Measurements from ENCODE around the gene SCAPER.

Gene SCAPER

DNA sequence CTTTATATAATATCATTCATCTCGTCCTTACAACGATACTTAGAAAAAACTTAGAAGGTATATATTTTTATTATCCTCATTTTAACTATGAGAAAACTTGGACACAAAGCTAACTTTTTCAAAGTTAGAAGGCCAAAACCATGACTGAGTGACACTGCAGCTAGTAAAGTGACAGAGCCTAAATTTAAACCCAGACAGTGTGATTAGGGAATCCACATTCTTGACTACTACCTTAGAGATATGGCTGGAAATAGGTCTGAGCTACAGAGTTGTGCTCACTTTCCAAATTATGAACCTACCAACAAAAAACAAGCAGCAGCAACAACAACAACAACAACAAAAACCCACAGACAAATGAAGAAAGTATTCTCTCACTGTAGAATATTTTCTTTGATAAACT is 236.2 kb downstream of the SCAPER start:
- DNase-seq (ENCODE audit: low spot score), result no peak

DNA sequence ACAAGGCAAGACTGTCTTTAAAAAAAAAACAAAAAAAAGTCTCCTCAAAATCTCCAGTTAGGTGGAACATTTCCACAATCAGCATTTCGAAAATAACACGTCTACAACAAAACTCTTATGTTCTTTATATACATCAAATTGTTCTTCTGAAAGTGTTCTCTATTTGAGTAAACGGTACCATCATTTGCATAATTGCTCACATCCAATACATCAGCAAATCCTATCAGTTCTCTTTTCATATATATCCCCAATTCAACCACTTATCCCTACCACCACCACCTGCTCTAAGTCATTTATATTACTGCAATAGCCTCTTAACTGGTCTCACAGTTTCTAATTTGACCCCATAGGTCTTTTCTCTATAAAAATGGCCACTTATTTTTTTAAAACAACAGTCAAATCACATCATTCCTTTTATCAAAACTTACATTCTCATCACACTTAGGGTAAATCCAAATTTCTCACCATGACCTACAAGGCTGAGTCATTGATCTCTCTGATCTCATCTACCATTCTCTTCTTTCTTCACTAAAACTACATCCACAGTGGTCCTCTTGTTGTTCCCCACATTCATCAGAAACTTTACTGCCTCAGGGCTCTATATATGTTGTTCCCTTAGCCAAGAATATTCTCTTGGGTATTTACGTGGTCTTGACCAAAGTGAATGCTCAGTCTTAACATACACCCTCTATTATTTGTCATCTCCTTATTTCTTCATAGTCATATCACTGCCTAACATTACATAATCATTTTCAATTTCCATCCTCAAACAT is 237.0 kb downstream of the SCAPER start:
- DNase-seq (ENCODE audit: low spot score), result peak; percentile 39

DNA sequence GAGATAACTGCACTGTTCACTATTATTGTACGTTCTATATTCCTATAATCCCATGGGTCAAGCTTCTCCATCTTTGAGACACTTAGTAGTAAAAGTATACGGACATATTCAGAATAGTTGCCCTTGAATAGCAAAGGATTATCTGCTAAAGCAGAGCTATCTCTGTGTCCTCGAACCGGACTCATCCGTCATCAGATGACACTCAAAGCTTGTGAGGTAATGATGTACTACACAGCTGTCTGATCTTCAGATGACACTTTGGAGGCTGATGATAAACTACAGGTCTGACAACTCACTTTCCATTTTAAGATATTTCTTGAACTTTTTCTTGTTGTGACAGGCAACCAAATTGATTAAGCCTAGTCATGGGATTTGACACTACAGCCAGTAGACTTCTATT is 240.2 kb downstream of the SCAPER start:
- DNase-seq (ENCODE audit: low spot score), result no peak

DNA sequence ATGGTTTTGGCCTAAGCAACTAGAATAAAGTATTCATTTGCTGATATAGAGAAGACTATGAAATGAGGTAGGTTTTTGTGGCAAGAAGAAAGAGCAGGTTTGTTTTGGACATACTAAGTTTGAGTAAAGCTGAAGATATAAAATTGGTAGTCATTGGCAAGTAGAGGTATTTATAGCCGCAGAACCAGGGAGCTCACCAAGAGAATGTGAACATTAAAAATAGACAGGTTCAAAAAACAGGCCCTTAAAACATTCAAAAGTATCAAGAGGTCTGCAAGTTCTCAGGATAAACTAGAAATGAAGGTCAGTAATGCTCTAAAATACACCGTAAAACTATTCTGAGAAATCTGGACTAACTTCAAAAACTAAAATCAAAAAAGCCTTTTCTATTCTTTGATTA is 240.7 kb downstream of the SCAPER start:
- no peak for DNase-seq (ENCODE audit: low spot score)

DNA sequence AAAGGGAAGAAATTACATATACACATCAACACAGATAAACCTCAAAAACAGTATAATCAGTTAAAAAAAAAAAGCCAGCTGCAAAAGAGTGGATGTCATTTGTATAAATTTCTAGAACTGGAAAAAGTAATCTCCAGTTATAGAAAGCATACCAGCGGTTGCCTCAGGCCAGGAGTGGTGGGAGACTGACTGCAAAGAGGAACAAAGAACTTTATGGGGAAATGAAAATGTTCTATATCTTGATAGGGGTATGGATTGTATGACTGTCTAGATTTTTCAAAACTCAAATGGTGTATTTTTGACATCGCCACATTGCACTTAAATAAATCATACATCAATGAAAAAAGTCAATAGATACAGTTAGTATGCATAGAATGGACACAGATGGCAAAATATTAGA is 241.6 kb downstream of the SCAPER start:
- no peak for DNase-seq (ENCODE audit: low spot score)

DNA sequence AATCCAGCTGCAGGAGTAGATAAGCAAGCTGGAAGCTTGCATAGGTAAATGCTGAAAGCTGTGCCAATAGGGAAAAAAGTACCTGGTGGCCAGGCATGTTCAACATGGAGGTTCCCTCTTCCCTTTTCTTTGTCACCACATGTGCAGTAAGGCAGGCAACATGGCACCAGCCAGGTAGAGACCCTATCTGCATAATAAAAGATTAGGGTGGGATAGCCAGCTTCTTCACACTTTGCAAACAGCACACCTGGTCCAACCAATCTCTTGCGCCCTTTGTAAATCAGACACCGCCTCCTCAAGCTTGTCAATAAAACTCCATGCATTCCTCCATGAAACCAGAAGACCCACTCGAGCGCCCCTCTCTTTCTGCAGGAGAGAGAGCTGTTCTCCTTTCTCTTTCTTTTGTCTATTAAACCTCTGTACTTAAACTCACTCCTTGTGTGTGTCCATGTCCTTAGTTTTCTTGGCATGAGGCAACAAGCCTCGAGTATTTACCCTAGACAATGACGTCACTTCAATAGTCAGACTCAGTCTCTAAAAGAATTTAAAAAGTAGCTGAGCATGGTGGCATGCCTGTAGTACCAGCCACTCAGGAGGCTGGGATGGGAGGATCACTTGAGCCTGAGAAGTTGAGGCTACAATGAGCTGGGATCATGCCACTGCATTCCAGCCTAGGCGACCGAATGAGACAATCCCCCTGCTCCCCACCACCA is 256.3 kb downstream of the SCAPER start:
- no peak for DNase-seq (ENCODE audit: low spot score)

DNA sequence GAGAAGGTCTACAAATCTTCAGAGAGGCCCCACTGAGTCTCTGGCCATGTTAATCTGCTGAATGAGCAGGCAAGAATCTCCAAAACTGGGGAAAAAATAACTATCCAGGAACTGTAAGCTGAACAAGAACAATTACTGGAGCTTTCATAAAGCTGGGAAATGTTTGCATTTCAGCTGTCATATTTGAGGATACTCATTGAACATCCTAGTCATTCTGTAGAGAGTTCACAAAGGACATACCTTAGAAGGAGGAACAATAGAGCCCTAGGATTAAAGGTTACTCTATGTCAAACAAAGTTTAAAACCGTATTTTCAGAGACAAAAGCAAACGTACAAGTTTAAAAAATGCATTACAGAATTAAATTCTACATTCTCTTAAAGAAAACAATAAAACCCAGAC is 257.5 kb downstream of the SCAPER start:
- DNase-seq (ENCODE audit: low spot score), result no peak

DNA sequence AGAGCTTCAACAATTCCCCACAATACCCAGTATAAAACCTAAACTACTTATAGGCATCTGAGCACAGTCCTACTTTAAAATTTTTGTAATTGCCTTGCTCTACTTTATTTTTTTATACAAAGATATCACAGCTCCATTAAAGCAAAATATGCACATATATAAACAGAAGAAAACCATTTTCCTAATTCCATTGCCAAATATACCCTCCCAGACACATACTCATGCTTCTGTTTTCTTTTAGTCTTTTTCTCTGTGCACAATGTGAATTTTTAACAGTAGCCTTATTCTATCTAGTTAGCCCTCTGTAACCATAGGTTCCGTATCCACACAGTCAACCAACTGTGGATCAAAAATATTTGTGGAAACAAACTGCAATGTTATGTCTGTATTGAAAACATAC is 260.5 kb downstream of the SCAPER start:
- no peak for DNase-seq (ENCODE audit: low spot score)

DNA sequence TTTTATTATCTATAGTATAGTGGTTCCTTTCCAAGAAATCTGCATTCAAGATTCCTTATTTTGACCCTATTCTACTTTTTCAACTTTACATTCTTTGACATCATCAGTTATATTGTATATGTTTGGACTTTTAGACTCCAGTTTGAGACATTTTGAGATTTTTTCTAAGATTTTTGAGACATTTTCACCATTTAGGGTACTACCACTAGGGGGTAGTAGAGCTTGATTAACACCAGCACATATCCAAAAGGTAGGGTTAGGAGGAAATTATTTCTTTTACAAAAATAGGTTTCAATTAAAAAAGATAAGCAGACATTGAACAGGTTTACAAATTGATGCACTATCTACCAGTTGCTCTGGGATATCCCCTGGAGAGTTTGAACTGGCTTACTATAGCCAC is 262.5 kb downstream of the SCAPER start:
- no peak for DNase-seq (ENCODE audit: low spot score)

DNA sequence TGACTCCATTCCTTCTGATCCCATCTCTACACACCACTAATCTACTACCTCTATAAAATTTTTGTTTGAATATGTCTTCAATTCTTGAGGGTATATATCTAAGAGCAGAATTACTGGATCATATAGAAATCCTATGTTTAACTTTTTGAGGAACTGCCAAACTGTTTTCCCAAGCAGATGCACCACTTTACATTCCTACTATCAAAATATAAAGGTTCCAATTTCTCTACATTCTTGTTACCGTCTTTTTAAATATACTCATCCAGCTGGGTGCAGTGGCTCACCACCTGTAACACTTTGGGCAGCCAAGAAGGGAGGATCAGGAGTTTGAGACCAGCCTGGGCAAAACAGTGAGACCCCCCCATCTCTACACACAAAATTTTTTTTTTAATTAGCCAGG is 268.0 kb downstream of the SCAPER start:
- no peak for DNase-seq (ENCODE audit: low spot score)

DNA sequence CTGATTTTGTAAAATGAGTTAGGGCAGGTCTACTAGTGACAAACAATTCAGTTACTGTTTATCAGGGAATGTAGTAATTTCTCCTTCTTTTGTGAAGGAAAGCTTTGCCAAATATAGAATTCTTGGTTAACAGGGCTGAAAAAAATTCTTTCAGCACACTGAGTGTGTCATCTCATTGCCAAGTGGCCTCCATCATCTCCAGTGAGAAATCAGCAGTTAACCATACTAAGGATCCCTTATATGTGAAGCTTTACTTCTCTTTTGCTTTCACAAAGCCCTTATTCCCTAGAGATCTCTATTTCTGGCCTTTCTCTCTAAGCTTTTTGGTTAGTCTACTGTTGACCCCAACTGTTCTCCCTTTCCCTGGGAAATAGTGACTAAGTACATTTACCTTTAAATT is 269.1 kb downstream of the SCAPER start:
- DNase-seq (ENCODE audit: low spot score), result no peak

DNA sequence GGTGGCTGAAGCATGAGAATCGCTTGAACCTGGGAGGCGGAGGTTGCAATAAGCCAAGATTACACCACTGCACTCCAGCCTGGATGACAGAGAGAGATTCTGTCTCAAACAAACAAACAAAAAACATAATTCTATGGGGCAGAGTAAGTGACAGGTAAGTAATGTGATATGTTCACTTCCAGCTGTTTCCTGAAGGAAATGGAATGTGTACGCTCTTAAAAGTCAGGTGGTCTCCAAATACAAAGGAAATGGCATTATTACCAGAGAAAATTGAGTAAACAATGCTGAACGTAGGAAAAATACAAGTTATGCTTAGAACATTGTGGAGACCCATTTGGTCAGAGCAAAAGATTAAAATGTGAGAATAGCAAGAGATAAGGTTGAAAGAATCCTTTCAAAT is 278.5 kb downstream of the SCAPER start:
- no peak for DNase-seq (ENCODE audit: low spot score)

DNA sequence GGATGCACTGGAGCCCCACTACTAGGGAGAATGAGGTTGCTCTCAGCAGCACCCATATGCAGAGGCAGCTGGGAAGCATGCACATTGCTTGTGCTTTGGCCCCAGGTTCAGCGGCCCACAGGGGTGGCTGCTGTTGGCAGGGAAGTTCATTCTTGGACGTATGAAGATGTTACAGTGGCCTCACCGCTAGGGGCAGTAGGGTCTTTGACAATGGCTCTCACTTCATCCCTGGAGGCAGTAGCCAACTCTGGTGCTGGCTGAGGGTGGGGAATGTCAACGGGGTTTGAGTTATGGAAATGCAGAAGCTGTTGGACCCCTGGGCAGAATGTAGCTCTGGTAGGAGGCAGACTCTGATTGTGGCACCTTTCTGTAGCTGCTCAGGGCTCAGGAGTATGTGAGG is 279.9 kb downstream of the SCAPER start:
- no peak for DNase-seq (ENCODE audit: low spot score)

DNA sequence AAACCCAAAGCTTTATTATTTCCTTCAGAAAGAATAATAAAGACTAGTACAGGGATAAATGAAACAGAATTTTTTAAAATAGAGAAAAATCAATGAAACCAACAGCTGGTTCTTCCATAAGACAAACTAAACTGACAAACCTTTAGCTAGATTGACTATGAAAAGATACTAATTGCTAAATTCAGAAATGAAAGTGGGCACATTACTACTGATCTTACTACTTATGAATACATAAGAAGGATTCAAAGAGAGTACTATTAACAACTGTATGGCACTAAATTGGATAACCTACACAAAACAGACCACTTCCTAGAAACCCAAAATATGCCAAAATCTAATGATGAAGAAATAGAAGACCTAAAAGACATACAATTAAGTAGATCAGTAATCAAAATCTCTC is 290.4 kb downstream of the SCAPER start:
- no peak for DNase-seq (ENCODE audit: low spot score)

DNA sequence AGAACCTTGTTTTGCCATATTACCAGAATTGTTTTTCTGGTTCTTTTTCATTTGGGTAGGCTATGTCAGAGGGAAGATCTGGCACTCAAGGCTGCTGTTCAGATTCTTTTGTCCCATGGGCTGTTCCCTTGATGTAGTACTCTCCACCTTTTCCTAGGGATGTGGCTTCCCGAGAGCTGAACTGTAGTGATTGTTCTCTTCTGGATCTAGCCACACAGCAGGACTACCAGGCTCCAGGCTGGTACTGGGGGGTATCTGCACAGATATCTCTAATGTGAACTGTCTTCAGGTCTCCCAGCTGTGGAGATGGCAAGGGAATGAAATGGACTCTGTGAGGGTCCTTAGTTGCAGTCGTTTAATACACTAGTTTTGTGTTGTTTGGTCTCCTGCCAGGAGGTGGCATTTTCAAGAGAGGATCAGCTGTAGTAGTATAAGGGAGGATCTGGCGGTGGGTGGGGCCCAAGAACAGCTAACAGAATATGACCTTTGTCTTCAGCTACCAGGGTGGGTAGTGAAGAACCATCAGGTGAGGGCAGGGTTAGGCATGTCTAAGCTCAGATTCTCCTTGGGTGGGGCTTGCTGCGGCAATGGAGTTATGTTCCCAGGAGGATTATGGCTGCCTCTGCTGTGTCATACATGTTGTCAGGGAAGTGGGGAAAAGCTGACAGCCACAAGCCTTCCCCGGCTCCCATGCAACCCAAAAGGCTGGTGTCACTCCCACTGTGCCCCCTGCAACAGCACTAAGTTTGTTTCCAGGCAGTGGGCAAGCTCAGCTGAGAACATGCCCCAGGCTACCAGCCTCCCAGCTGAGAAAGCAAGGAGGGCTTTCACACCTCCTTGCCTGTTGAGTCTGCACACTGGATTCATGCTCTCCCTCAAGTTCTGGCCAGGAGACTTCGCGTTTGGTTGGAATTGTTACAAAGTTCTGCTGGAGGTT is 316.1 kb downstream of the SCAPER start:
- no peak for DNase-seq (ENCODE audit: low spot score)

DNA sequence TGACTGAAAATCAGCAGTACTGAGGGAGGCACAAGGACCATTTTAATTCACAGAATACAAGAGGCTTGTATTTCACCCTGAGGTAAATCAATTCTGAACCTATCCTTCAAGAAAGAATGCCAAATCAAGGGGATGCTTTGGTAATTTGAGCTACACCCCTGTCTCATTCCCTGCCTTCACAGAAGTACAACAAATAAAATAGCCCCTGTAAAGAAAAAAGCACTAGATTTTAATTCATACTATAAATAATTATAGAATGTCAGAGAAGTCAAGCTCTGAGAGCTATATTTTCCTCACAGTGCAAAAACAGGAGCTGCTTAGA is 319.6 kb downstream of the SCAPER start:
- no peak for DNase-seq (ENCODE audit: low spot score)

DNA sequence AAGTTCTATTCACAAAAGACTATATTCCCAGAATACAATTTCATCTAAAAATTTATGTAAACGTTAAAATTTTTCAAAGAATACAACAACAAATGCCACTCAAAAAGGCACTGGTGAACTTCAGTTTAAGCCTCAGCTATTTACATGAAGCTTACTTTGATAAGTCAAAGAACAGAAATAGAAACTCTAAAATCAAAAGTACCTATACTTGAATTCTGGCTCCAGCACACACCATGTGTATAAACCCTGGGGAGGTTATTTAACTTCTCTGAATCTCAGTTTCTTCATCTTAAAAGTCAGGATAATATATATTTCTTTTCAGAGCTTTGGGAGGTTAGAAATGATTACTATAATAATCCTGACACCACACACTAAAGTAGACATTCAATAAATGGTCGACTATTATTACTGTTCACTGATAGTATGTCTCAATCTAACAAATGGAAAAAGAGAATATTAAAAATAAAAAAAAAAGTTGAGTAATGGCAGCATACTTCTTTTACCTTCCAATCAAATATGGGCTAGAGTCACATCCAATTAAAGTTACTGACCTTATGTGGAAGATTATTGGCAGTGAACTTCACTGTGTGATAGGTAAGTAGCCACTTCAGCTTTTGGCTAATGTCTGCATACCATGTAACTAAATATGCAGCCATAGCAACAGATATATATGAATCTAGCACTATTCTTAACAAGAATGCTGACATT is 320.1 kb downstream of the SCAPER start:
- DNase-seq (ENCODE audit: low spot score), result no peak

DNA sequence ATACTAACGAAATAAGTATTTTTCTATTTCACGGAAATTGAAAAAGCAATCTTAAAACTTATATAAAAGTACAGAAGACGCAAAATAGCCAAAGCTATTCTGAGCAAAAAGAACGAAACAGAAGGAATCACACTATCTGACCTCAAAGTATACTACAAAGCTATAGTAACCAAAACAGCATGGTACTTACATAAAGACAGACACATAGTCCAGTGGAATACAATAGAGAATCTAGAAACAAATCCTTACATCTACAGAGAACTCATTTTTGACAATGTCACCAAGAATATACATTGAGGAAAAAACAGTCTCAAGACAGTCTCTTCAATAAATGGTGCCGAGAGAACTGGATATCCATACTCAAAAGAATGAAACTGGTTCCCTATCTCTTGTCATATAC is 322.6 kb downstream of the SCAPER start:
- DNase-seq (ENCODE audit: low spot score), result no peak

DNA sequence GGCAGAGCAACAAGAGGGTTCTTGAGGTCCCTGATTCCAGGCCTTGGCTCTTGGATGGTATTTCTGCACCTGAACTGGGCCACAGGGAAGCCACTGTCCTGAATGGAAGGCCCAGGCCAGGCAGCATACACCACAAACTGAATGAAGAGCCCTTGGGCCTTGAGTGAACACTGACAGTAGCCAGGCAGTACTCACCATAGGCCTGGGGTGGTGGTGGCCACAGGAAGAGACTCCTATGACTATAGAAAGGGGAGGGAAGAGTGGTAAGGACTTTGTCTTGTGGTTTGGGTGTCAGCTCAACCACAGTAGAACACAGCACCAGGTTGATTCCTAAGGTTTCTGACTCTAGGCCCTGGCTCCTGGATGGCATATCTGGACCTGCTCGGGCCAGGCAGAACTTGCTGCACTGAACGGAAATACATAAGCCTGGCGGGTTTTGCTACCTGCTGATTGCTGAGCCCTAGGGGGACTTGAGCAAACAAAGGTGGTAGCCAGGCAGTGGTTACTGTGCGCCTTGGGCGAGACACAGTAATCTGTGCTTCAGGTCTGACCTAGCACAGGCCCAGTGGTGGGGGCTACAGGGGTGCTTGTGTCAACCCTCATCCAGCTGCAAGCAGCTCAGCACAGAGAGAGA is 327.1 kb downstream of the SCAPER start:
- DNase-seq (ENCODE audit: low spot score), result no peak

DNA sequence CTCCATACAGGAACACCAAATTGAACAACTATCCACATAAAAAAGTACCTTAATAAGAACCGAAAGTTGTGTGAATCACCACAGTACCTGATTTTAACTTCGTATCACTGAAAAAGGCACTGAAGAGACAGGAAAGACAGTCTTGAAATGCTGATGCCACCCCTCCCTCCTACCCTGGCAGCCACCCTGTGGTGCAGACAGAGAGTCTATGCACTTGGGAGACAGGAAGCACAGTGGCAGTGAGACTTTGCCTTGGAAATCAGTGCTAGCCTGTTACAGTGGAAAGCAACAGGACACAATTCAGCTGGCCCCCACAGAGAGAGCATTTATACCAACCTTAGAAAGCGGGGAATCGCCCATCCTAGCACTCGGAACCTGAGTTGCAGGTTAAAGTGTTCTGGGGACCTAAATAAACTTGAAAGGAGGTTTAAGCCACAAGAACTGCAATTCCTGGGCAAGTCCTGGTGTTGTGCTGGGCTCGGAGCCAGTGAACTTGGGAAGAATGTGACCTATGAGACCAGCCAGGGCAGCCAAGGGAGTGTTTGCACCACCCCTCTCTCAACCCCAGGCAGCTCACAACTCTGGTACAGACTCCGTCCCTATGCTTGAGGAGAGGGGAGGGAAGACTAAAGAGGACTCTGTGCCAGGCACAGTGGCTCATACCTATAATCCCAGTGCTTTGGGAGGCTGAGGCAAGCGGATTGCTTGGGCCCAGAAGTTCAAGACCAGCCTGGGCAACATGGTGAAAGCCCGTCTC is 328.4 kb downstream of the SCAPER start:
- no peak for DNase-seq (ENCODE audit: low spot score)

DNA sequence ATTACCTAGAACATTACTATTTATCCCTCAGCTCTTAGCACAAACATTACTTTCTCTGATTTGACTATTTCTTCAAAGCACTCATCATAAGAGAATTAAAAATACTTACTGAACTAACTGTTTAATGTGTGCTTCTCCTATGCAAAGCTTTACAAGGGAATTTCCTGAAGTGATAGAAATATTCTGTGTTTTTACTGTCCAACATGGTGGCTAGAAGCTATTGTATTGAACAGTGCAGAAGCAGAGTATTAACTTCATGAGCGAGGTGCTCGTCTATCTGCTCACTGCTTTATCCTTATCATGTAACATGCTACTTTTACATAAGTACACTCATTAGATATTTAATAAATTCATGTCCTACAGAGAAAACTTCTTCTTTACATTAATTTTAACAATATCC is 329.5 kb downstream of the SCAPER start:
- DNase-seq (ENCODE audit: low spot score), result no peak
